Neuronal stem cell (in vitro differentiated cells): Measurements from ENCODE around the gene STK32A.

Experiments
- DNase-seq: peaks from one replicate; pipeline ENCODE4 v3.0.0-alpha.2; 2013; ENCODE audit warnings: low spot score
- H2AFZ ChIP-seq: one replicate; pipeline ENCODE4 v1.6.1; 2013; ENCODE audit warnings: mild to moderate bottlenecking, low read length, inconsistent platforms
- H2AK5ac ChIP-seq: 2 replicates; pipeline ENCODE4 v1.6.1; 2013; ENCODE audit warnings: low read depth, mild to moderate bottlenecking, inconsistent platforms, low read length, moderate library complexity, mixed read lengths
- H2BK120ac ChIP-seq: 2 replicates; pipeline ENCODE4 v1.6.1; 2013; ENCODE audit warnings: low read depth, mild to moderate bottlenecking, inconsistent platforms, low read length, moderate library complexity, mixed read lengths
- H2BK12ac ChIP-seq: one replicate; pipeline ENCODE4 v1.6.1; 2013; ENCODE audit warnings: low read length, inconsistent platforms
- H2BK15ac ChIP-seq: 2 replicates; pipeline ENCODE4 v1.6.1; 2013; ENCODE audit warnings: mild to moderate bottlenecking, low read length, inconsistent platforms, mixed read lengths
- H2BK5ac ChIP-seq: one replicate; pipeline ENCODE4 v1.6.1; 2013; ENCODE audit warnings: inconsistent platforms, mild to moderate bottlenecking, low read length, moderate library complexity
- H3K14ac ChIP-seq: one replicate; pipeline ENCODE4 v1.6.1; 2013; ENCODE audit warnings: low read length, inconsistent platforms
- H3K18ac ChIP-seq: 2 replicates; pipeline ENCODE4 v1.6.1; 2013; ENCODE audit warnings: low read length, inconsistent platforms
- H3K23ac ChIP-seq: 2 replicates; pipeline ENCODE4 v1.6.1; 2013; ENCODE audit warnings: low read depth, mild to moderate bottlenecking, mixed read lengths, low read length, inconsistent platforms; ENCODE audit not compliant: poor library complexity
- H3K27ac ChIP-seq: replicated peaks from 3 replicates; pipeline ENCODE4 v1.5.1; 2013; ENCODE audit warnings: low read length, inconsistent platforms
- H3K27me3 ChIP-seq, 3 experiments: 2 replicates each; pipeline ENCODE4 v1.6.1; 2013; ENCODE audit warnings: low read length in 3 of 3, mild to moderate bottlenecking in 2 of 3, inconsistent platforms in 1 of 3, low read depth in 1 of 3, mixed read lengths in 1 of 3, moderate library complexity in 1 of 3; ENCODE audit not compliant: control insufficient read depth in 3 of 3, insufficient read depth in 3 of 3
- H3K36me3 ChIP-seq, 2 donors: replicated peaks in 1 of 2; 2 replicates each; pipeline ENCODE4 v1.6.1; 2013; ENCODE audit warnings: low read length in 2 of 2; ENCODE audit not compliant: control insufficient read depth in 2 of 2, insufficient read depth in 2 of 2
- H3K4ac ChIP-seq: 2 replicates; pipeline ENCODE4 v1.6.1; 2013; ENCODE audit warnings: inconsistent platforms, mild to moderate bottlenecking, low read length, moderate library complexity
- H3K4me1 ChIP-seq, 2 donors: 1 replicate in 1 of 2; 2 replicates in 1 of 2; pipeline ENCODE4 v1.6.1; 2013; ENCODE audit warnings: low read length in 2 of 2, low read depth in 1 of 2; ENCODE audit not compliant: control insufficient read depth in 2 of 2, insufficient read depth in 1 of 2
- H3K4me2 ChIP-seq: one replicate; pipeline ENCODE4 v1.6.1; 2013; ENCODE audit warnings: mild to moderate bottlenecking, low read length, inconsistent platforms; ENCODE audit not compliant: insufficient read depth, poor library complexity, severe bottlenecking
- H3K4me3 ChIP-seq, 2 donors: 2 replicates each; pipeline ENCODE4 v1.5.1; 2013; ENCODE audit warnings: low read length in 2 of 2, mild to moderate bottlenecking in 2 of 2, inconsistent platforms in 1 of 2, moderate library complexity in 1 of 2
- H3K79me1 ChIP-seq: one replicate; pipeline ENCODE4 v1.6.1; 2013; ENCODE audit warnings: low read depth, mild to moderate bottlenecking, inconsistent platforms, low read length, moderate library complexity
- H3K9ac ChIP-seq: one replicate; pipeline ENCODE4 v1.6.1; 2013; ENCODE audit warnings: mild to moderate bottlenecking, low read depth, low read length, inconsistent platforms; ENCODE audit not compliant: poor library complexity
- H3K9me3 ChIP-seq, 2 donors: replicated peaks in 1 of 2; 2 replicates each; pipeline versions ENCODE3 to v1.6.1; 2013; ENCODE audit warnings: low read length in 2 of 2, mild to moderate bottlenecking in 2 of 2, inconsistent platforms in 1 of 2, low read depth in 1 of 2, mixed read lengths in 1 of 2, moderate library complexity in 1 of 2; ENCODE audit not compliant: control insufficient read depth in 2 of 2, insufficient read depth in 1 of 2
- H4K8ac ChIP-seq: one replicate; pipeline ENCODE4 v1.6.1; 2013; ENCODE audit warnings: low read depth, mild to moderate bottlenecking, inconsistent platforms, low read length, moderate library complexity
- H4K91ac ChIP-seq: one replicate; pipeline ENCODE4 v1.6.1; 2013; ENCODE audit warnings: low read length, low read depth, mild to moderate bottlenecking, inconsistent platforms; ENCODE audit not compliant: poor library complexity
- WGBS, 2 donors: extraction: QIAGEN DNeasy Blood & Tissue Kit; methylation state at CpG; one replicate each; pipeline ENCODE4 v1.1.7; 2013; ENCODE audit warnings: missing lambda C conversion rate in 2 of 2, mixed read lengths in 1 of 2; ENCODE audit not compliant: insufficient read length in 2 of 2, insufficient replicate concordance in 1 of 2; ENCODE audit errors: extremely low coverage in 2 of 2; 5-methylcytosine and 5-hydroxymethylcytosine counted together

The STK32A gene

GRCh38 chr5:147413266-147413665 lies 178.4 kb downstream of the STK32A start:
- no peak overlapping the region for H2BK12ac ChIP-seq
- H2BK120ac ChIP-seq = no peak overlapping the region
- DNase-seq = no peak
- WGBS, 2 donors = no CpG with 5 or more reads among the region's 3 CpGs
- no peak overlapping the region for H2BK15ac ChIP-seq
- H3K4me3 ChIP-seq = no peak overlapping the region
- H4K8ac ChIP-seq = no peak overlapping the region
- H3K14ac ChIP-seq = no peak overlapping the region
- H2BK5ac ChIP-seq = no peak overlapping the region
- H3K23ac ChIP-seq = no peak overlapping the region
- peaks cover 58 to 100% of the 10 kb centered on the region in 2 donors for H3K36me3 ChIP-seq
- H3K4ac ChIP-seq = no peak overlapping the region
- H3K9me3 ChIP-seq = no peaks in the 10 kb centered on the region
- no peak overlapping the region for H4K91ac ChIP-seq
- H3K27ac ChIP-seq = no peak overlapping the region
- no peak overlapping the region for H2AK5ac ChIP-seq
- H3K79me1 ChIP-seq = no peaks in the 10 kb centered on the region
- H3K4me2 ChIP-seq = no peak overlapping the region
- H3K18ac ChIP-seq = no peak overlapping the region
- H2AFZ ChIP-seq = no peak overlapping the region
- no peak overlapping the region for H3K9ac ChIP-seq
- no peaks in the 10 kb centered on the region for H3K27me3 ChIP-seq
- H3K4me1 ChIP-seq = peaks cover 0 to 6% of the 10 kb centered on the region in 2 donors

GRCh38 chr5:147415651-147416050 lies 180.8 kb downstream of the STK32A start:
- H3K27me3 ChIP-seq = no peaks in the 10 kb centered on the region
- DNase-seq = no peak
- H3K4me1 ChIP-seq = peaks cover 0 to 4% of the 10 kb centered on the region in 2 donors

GRCh38 chr5:147417135-147417813 lies 182.4 kb downstream of the STK32A start:
- no peak overlapping the region for H3K4ac ChIP-seq
- H2BK120ac ChIP-seq = no peak overlapping the region
- no peaks in the 10 kb centered on the region for H3K9me3 ChIP-seq
- H3K23ac ChIP-seq = no peak overlapping the region
- no peak overlapping the region for H2BK12ac ChIP-seq
- no peak overlapping the region for H3K9ac ChIP-seq
- no peaks in the 10 kb centered on the region for H3K4me1 ChIP-seq
- H2AK5ac ChIP-seq = no peak overlapping the region
- no peaks in the 10 kb centered on the region for H3K27me3 ChIP-seq
- no peak overlapping the region for H4K8ac ChIP-seq
- H3K27ac ChIP-seq = no peak overlapping the region
- H2BK15ac ChIP-seq = no peak overlapping the region
- no peak overlapping the region for H2AFZ ChIP-seq
- no CpG with 5 or more reads among the region's 5 CpGs for WGBS, 2 donors
- no peak overlapping the region for H3K14ac ChIP-seq
- no peak overlapping the region for H2BK5ac ChIP-seq
- peaks cover 43 to 91% of the 10 kb centered on the region in 2 donors for H3K36me3 ChIP-seq
- H3K4me2 ChIP-seq = no peak overlapping the region
- H3K4me3 ChIP-seq = no peak overlapping the region
- no peak for DNase-seq
- no peaks in the 10 kb centered on the region for H3K79me1 ChIP-seq
- H4K91ac ChIP-seq = no peak overlapping the region
- H3K18ac ChIP-seq = no peak overlapping the region

More at GRCh38 chr5:147415651-147416050, 180.8 kb downstream of the STK32A start:
- Histone ChIP-seq H4K8ac (no peak overlapping the region), H3K14ac (no peak overlapping the region), H3K4me2 (no peak overlapping the region), H3K79me1 (no peaks in the 10 kb centered on the region), H3K36me3 (peaks cover 54 to 100% of the 10 kb centered on the region in 2 donors), H3K9me3 (no peaks in the 10 kb centered on the region), H3K4me3 (no peak overlapping the region), H3K9ac (no peak overlapping the region), H2AK5ac (no peak overlapping the region), H2BK15ac (no peak overlapping the region), H3K4ac (no peak overlapping the region), H3K27ac (no peak overlapping the region), H3K18ac (no peak overlapping the region), H2AFZ (no peak overlapping the region), H2BK5ac (no peak overlapping the region), H4K91ac (no peak overlapping the region), H2BK12ac (no peak overlapping the region), H2BK120ac (no peak overlapping the region), H3K23ac (no peak overlapping the region)
- WGBS, 2 donors = no CpG with 5 or more reads among the region's 3 CpGs

GRCh38 chr5:147418613-147419012 lies 183.8 kb downstream of the STK32A start:
- Histone ChIP-seq H2BK15ac (no peak overlapping the region), H4K91ac (no peak overlapping the region), H2BK12ac (no peak overlapping the region), H3K9me3 (peaks cover 0 to 9% of the 10 kb centered on the region in 2 donors), H3K14ac (no peak overlapping the region), H3K18ac (no peak overlapping the region), H3K4me1 (no peaks in the 10 kb centered on the region), H3K27ac (no peak overlapping the region), H3K4me2 (no peak overlapping the region), H2AFZ (no peak overlapping the region), H2BK5ac (no peak overlapping the region), H3K4me3 (no peak overlapping the region), H2AK5ac (no peak overlapping the region), H3K27me3 (no peaks in the 10 kb centered on the region), H3K36me3 (peaks cover 37 to 91% of the 10 kb centered on the region in 2 donors), H2BK120ac (no peak overlapping the region), H3K23ac (no peak overlapping the region), H3K4ac (no peak overlapping the region), H4K8ac (no peak overlapping the region), H3K79me1 (no peaks in the 10 kb centered on the region), H3K9ac (no peak overlapping the region)
- no peak for DNase-seq
- WGBS, 2 donors = no CpG with 5 or more reads among the region's 2 CpGs
